ENCODE measurements around the gene GTF2A2. TPM values are rescaled to one million over a fixed set of nuclear protein-coding genes. Genes with fewer than 3 reads are reported as not detected.

GTF2A2 gene
- total RNA-seq, 1 experiment from 2014 or later: 129 TPM

- DNase-seq (ENCODE audit: low spot score) (no peak), ATAC-seq (no peak)
- TF ChIP-seq, protein P1, sequence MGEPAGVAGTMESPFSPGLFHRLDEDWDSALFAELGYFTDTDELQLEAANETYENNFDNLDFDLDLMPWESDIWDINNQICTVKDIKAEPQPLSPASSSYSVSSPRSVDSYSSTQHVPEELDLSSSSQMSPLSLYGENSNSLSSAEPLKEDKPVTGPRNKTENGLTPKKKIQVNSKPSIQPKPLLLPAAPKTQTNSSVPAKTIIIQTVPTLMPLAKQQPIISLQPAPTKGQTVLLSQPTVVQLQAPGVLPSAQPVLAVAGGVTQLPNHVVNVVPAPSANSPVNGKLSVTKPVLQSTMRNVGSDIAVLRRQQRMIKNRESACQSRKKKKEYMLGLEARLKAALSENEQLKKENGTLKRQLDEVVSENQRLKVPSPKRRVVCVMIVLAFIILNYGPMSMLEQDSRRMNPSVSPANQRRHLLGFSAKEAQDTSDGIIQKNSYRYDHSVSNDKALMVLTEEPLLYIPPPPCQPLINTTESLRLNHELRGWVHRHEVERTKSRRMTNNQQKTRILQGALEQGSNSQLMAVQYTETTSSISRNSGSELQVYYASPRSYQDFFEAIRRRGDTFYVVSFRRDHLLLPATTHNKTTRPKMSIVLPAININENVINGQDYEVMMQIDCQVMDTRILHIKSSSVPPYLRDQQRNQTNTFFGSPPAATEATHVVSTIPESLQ (CRISPR knock-in tag; IDR thresholded peaks at IDR 0.05): no peak
- TF ChIP-seq ZSCAN18 (CRISPR knock-in tag; IDR thresholded peaks at IDR 0.05) (no peak), RORB (CRISPR knock-in tag; IDR thresholded peaks at IDR 0.05) (no peak), NR1H2 (CRISPR knock-in tag; IDR thresholded peaks at IDR 0.05) (no peak), NFYB (CRISPR knock-in tag; conservative IDR thresholded peaks at IDR 0.05; ENCODE audit: low read depth) (no peak), FOXP4 (CRISPR knock-in tag; IDR thresholded peaks at IDR 0.05) (no peak), ETV6 (CRISPR knock-in tag; IDR thresholded peaks at IDR 0.05) (no peak), CBFB (CRISPR knock-in tag; IDR thresholded peaks at IDR 0.05; ENCODE audit: low read depth) (no peak)
- TF ChIP-seq, protein P2, sequence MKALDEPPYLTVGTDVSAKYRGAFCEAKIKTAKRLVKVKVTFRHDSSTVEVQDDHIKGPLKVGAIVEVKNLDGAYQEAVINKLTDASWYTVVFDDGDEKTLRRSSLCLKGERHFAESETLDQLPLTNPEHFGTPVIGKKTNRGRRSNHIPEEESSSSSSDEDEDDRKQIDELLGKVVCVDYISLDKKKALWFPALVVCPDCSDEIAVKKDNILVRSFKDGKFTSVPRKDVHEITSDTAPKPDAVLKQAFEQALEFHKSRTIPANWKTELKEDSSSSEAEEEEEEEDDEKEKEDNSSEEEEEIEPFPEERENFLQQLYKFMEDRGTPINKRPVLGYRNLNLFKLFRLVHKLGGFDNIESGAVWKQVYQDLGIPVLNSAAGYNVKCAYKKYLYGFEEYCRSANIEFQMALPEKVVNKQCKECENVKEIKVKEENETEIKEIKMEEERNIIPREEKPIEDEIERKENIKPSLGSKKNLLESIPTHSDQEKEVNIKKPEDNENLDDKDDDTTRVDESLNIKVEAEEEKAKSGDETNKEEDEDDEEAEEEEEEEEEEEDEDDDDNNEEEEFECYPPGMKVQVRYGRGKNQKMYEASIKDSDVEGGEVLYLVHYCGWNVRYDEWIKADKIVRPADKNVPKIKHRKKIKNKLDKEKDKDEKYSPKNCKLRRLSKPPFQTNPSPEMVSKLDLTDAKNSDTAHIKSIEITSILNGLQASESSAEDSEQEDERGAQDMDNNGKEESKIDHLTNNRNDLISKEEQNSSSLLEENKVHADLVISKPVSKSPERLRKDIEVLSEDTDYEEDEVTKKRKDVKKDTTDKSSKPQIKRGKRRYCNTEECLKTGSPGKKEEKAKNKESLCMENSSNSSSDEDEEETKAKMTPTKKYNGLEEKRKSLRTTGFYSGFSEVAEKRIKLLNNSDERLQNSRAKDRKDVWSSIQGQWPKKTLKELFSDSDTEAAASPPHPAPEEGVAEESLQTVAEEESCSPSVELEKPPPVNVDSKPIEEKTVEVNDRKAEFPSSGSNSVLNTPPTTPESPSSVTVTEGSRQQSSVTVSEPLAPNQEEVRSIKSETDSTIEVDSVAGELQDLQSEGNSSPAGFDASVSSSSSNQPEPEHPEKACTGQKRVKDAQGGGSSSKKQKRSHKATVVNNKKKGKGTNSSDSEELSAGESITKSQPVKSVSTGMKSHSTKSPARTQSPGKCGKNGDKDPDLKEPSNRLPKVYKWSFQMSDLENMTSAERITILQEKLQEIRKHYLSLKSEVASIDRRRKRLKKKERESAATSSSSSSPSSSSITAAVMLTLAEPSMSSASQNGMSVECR (CRISPR knock-in tag; IDR thresholded peaks at IDR 0.05; ENCODE audit: borderline replicate concordance): no peak
- POLR2A ChIA-PET: no interaction called here
- CTCF ChIA-PET: interaction anchor here (7.7 kb wide), 1 partner anchor 105 kb away, joined by 169 read pairs; no protein-coding TSS in a partner anchor
- H3K9me3 Mint-ChIP-seq: no peaks in the 10 kb centered on the region
- no peak overlapping the region for H3K4me3 Mint-ChIP-seq
- H3K27ac Mint-ChIP-seq: no peak overlapping the region
- no peaks in the 10 kb centered on the region for H3K27me3 Mint-ChIP-seq (ENCODE audit: low read depth)
- peaks cover 17% of the 10 kb centered on the region for H3K36me3 Mint-ChIP-seq
- peaks cover 3% of the 10 kb centered on the region for H3K4me1 Mint-ChIP-seq
Observed at GRCh38 chr15:59636184-59636583, 21.1 kb downstream of the GTF2A2 start.

GRCh38 chr15:59632714-59633113 is 24.6 kb downstream of the GTF2A2 start:
- Mint-ChIP-seq H3K4me3 (no peak overlapping the region), H3K9me3 (no peaks in the 10 kb centered on the region), H3K27ac (no peak overlapping the region), H3K36me3 (peaks cover under 1% of the 10 kb centered on the region; the same call in 1 of the 2 replicates), H3K27me3 (ENCODE audit: low read depth) (no peaks in the 10 kb centered on the region), H3K4me1 (peaks cover 3% of the 10 kb centered on the region)
- CTCF ChIA-PET: interaction anchor here (0.5 to 7.7 kb wide), 21 partner anchors 9 to 656 kb away, joined by 3 to 169 read pairs (median 4); partner anchors contain the start of genes GCNT3 and GTF2A2
- DNase-seq (ENCODE audit: low spot score) (peak; percentile 64), ATAC-seq (peak; percentile 100)
- TF ChIP-seq FOXP4 (CRISPR knock-in tag; IDR thresholded peaks at IDR 0.05): no peak
- TF ChIP-seq TP53 (CRISPR knock-in tag; IDR thresholded peaks at IDR 0.05): no peak
- TF ChIP-seq ZNF423 (CRISPR knock-in tag; IDR thresholded peaks at IDR 0.05): no peak
- TF ChIP-seq, protein P3, sequence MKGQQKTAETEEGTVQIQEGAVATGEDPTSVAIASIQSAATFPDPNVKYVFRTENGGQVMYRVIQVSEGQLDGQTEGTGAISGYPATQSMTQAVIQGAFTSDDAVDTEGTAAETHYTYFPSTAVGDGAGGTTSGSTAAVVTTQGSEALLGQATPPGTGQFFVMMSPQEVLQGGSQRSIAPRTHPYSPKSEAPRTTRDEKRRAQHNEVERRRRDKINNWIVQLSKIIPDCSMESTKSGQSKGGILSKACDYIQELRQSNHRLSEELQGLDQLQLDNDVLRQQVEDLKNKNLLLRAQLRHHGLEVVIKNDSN (CRISPR knock-in tag; IDR thresholded peaks at IDR 0.05): no peak
- TF ChIP-seq, protein P1 (CRISPR knock-in tag; IDR thresholded peaks at IDR 0.05): no peak
- no peak for TF ChIP-seq ZSCAN18 (CRISPR knock-in tag; IDR thresholded peaks at IDR 0.05)
- TF ChIP-seq, protein P4, sequence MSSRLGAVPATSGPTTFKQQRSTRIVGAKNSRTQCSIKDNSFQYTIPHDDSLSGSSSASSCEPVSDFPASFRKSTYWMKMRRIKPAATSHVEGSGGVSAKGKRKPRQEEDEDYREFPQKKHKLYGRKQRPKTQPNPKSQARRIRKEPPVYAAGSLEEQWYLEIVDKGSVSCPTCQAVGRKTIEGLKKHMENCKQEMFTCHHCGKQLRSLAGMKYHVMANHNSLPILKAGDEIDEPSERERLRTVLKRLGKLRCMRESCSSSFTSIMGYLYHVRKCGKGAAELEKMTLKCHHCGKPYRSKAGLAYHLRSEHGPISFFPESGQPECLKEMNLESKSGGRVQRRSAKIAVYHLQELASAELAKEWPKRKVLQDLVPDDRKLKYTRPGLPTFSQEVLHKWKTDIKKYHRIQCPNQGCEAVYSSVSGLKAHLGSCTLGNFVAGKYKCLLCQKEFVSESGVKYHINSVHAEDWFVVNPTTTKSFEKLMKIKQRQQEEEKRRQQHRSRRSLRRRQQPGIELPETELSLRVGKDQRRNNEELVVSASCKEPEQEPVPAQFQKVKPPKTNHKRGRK (CRISPR knock-in tag; IDR thresholded peaks at IDR 0.05; ENCODE audit: borderline replicate concordance): no peak
- TF ChIP-seq ZNF138 (CRISPR knock-in tag; conservative IDR thresholded peaks at IDR 0.05): no peak
- POLR2A ChIA-PET: no interaction called here

Measured in WTC11 (cell line).